Thoracic aorta (tissue), 2 donors: ENCODE results near the gene STON1. TPM values are rescaled to one million over a fixed set of nuclear protein-coding genes. Genes with fewer than 3 reads are reported as not detected.
"Not testable (repeated sequence)": the region's sequence is repeated elsewhere in the genome, so short reads cannot be mapped to it uniquely, and the experiment has no call there.

ENCODE experiments used
- ATAC-seq: fragments of 150-250 bp; one replicate; pipeline ENCODE4 v1.8.0; 2017; ENCODE audit warnings: low read depth; ENCODE audit not compliant: insufficient number of reproducible peaks, low FRiP score
- DNase-seq: peaks from one replicate; pipeline ENCODE4 v3.0.0-alpha.2; 2020; ENCODE audit warnings: low spot score
- H3K27ac ChIP-seq, 2 donors: fragments of 200-600 bp; sonication (generic); 1 replicate in 1 of 2; 2 replicates in 1 of 2; pipeline ENCODE4 v1.5.1; 2016; ENCODE audit warnings: mild to moderate bottlenecking in 2 of 2, moderate library complexity in 2 of 2
- H3K27me3 ChIP-seq: fragments of 200-600 bp; sonication (generic); replicated peaks from 2 replicates; pipeline ENCODE4 v1.6.0; 2016; ENCODE audit warnings: mild to moderate bottlenecking; ENCODE audit not compliant: insufficient read depth
- H3K36me3 ChIP-seq: fragments of 200-600 bp; sonication (generic); one replicate; pipeline ENCODE4 v1.5.1; 2016
- H3K4me1 ChIP-seq, 2 donors: fragments of 200-600 bp; sonication (generic); 1 replicate in 1 of 2; 2 replicates in 1 of 2; pipeline versions ENCODE4 v1.5.1 to v1.6.0; 2016; ENCODE audit warnings: low read depth in 2 of 2, mild to moderate bottlenecking in 1 of 2; ENCODE audit not compliant: control insufficient read depth in 1 of 2
- H3K4me3 ChIP-seq: fragments of 200-600 bp; sonication (generic); 2 replicates; pipeline ENCODE4 v1.5.1; 2016; ENCODE audit warnings: mild to moderate bottlenecking
- H3K9me3 ChIP-seq: fragments of 200-600 bp; sonication (generic); 2 replicates; pipeline ENCODE4 v1.5.1; 2016
- CTCF ChIP-seq: fragments of 200-600 bp; sonication (generic); IDR thresholded peaks from one replicate; pipeline ENCODE4 v1.5.1; 2019; ENCODE audit warnings: antibody characterized with exemption
- total RNA-seq, 2 donors: library from RNA; depleted of rRNA; stranded (reverse); fragments of >200 nt; gene quantifications; one replicate each; pipeline versions ENCODE4 v1.1.0 to v1.2.3, GENCODE V29; 2016

STON1 gene
- total RNA-seq, 2 donors from 2014 or later = 39.2 to 42.4 TPM

- H3K4me3 ChIP-seq = no peak overlapping the region
- no peaks in the 10 kb centered on the region for H3K9me3 ChIP-seq
- TF ChIP-seq CTCF = no peak
- ATAC-seq (no peak), DNase-seq (no peak)
- no peaks in the 10 kb centered on the region for H3K4me1 ChIP-seq
- H3K27ac ChIP-seq = no peak overlapping the region
- H3K36me3 ChIP-seq = peaks cover 3% of the 10 kb centered on the region
- no peaks in the 10 kb centered on the region for H3K27me3 ChIP-seq
Observed at GRCh38 chr2:48588745-48589144, 58.8 kb downstream of the STON1 start.

- Histone ChIP-seq H3K4me1 (no peaks in the 10 kb centered on the region), H3K4me3 (no peak overlapping the region), H3K27ac (no peak overlapping the region), H3K9me3 (no peaks in the 10 kb centered on the region), H3K27me3 (no peaks in the 10 kb centered on the region), H3K36me3 (peaks cover 3% of the 10 kb centered on the region)
- peak; percentile 73 for TF ChIP-seq CTCF
- no peak for DNase-seq
- ATAC-seq = no peak
Observed at GRCh38 chr2:48589170-48589767, 59.3 kb downstream of the STON1 start.

GRCh38 chr2:48590017-48590416 is 60.1 kb downstream of the STON1 start:
- Histone ChIP-seq H3K4me3 (no peak overlapping the region), H3K27me3 (no peaks in the 10 kb centered on the region), H3K4me1 (no peaks in the 10 kb centered on the region), H3K36me3 (peaks cover 3% of the 10 kb centered on the region), H3K27ac (no peak overlapping the region), H3K9me3 (no peaks in the 10 kb centered on the region)
- DNase-seq (no peak), ATAC-seq (no peak)
- no peak for TF ChIP-seq CTCF

- Histone ChIP-seq H3K27me3 (no peaks in the 10 kb centered on the region), H3K4me3 (no peak overlapping the region), H3K9me3 (no peaks in the 10 kb centered on the region), H3K27ac (no peak overlapping the region), H3K36me3 (peaks cover 3% of the 10 kb centered on the region), H3K4me1 (no peaks in the 10 kb centered on the region)
- no peak for TF ChIP-seq CTCF
- DNase-seq = no peak
- ATAC-seq = no peak
Observed at GRCh38 chr2:48592067-48592466, 62.1 kb downstream of the STON1 start.

- not testable (repeated sequence) for H3K4me1 ChIP-seq
Observed at GRCh38 chr2:48596751-48597150, 66.8 kb downstream of the STON1 start.

GRCh38 chr2:48597492-48597891 is 67.5 kb downstream of the STON1 start:
- no peak overlapping the region for H3K4me3 ChIP-seq
- ATAC-seq (no peak), DNase-seq (no peak)
- no peak for TF ChIP-seq CTCF
- no peak overlapping the region for H3K27ac ChIP-seq
- H3K9me3 ChIP-seq = no peaks in the 10 kb centered on the region
- no peaks in the 10 kb centered on the region for H3K27me3 ChIP-seq
- no peaks in the 10 kb centered on the region for H3K4me1 ChIP-seq
- H3K36me3 ChIP-seq = no peaks in the 10 kb centered on the region

More at GRCh38 chr2:48596751-48597150, 66.8 kb downstream of the STON1 start:
- not testable (repeated sequence) for DNase-seq, H3K9me3 ChIP-seq, H3K4me3 ChIP-seq, H3K27ac ChIP-seq, H3K36me3 ChIP-seq, ATAC-seq, H3K27me3 ChIP-seq
